GM19023 (cell line): ENCODE results near the gene ZNF609.
"Not testable (repeated sequence)": the region's sequence is repeated elsewhere in the genome, so short reads cannot be mapped to it uniquely, and the experiment has no call there.

Experiments used
- ATAC-seq: cut with Tn5 transposase; IDR thresholded peaks from one replicate; pipeline ENCODE4 v1.9.1; 2021; ENCODE audit warnings: mild to moderate bottlenecking, moderate library complexity; ENCODE audit not compliant: unreplicated experiment

The ZNF609 gene

GRCh38 chr15:64580696-64581407 is 120.5 kb downstream of the ZNF609 start:
- ATAC-seq = no peak

GRCh38 chr15:64581408-64581761 is 121.0 kb downstream of the ZNF609 start:
- ATAC-seq = no peak

GRCh38 chr15:64582202-64582601 is 121.8 kb downstream of the ZNF609 start:
- no peak for ATAC-seq

DNA sequence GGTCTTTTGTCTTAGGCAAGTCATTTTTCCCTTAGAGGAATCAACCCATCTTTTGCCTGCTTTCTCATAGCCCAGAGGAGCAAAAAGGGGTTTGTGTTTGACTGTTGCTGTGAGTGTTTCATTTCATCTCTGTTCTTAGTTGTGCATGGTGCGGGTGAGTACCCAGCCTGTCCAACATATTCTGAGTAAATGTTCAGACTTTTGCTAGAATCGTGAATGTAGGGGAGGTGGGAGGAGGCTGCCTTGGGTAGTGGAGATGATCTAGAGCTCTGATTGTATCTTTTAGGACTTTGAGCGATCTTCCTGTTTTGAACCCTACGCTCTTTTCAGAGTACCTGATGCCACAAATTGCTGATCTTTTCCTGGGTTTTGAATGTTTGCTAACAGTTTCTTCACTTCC is 123.1 kb downstream of the ZNF609 start:
- ATAC-seq = no peak

DNA sequence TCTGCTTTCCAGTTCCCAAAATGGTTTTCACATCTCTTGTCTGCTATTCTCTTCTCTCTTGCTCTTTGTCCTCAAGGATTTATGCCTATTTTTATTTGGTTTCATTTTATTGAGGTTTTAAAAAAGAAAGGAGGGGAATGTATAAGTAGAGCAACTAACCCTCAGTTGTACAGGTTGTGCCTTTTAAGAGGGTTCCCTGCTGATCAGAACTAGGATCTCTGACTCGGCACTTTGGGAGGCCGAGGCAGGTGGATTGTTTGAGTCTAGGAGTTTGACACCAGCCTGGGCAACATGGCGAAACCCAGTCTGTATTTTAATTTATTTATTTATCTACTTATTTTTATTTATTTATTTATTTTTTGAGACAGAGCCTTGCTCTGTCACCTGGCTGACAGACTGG is 123.6 kb downstream of the ZNF609 start:
- ATAC-seq = no peak

DNA sequence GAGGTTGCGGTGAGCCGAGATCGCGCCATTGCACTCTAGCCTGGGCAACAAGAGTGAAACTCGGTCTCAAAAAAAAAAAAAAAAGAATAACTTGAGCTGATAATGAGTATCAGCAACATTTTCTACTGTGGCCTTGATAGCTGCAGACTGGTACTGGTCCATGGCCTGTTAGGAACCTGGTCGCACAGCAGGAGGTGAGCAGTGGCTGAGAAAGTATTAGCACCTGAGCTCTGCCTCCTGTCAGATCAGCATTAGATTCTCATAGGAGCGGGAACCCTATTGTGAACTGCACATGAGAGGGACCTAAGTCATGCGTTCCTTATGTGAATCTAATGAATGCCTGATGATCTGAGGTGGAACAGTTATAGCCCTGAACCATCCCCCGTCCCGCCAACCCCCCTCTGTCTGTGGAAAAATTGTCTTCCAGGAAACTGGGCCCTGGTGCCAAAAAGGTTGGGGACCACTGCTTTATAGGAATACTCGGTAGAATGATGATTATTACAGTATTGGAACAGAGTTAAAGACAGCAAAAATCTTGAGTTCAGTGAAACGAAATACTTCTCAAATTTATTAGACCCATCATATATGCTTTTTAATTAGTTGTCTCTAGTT is 126.0 kb downstream of the ZNF609 start:
- no peak for ATAC-seq

DNA sequence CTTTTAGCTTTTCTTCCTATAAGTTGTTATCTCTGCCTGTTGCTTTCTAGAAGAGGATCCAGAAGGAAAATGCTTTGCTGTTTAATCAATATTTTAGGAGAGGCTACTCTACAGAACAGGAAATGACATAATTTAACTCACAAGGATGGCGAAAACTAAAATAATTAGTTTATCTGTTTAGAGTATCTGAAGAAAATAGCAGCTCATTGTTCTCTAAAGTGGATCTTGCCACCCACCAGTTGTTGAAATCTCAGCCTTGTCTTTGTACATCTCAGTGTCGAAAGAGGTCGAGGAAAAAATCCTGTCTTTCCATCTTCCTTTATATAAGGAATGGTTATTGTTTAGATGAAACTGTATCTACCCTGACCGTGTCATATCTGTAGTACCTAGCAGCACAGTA is 126.6 kb downstream of the ZNF609 start:
- no peak for ATAC-seq

- ATAC-seq = no peak
Measured at GRCh38 chr15:64589435-64590084, 129.2 kb downstream of the ZNF609 start.

- ATAC-seq = not testable (repeated sequence)
Measured at GRCh38 chr15:64592845-64593244, 132.5 kb downstream of the ZNF609 start.

GRCh38 chr15:64596701-64597476 is 136.5 kb downstream of the ZNF609 start:
- no peak for ATAC-seq

DNA sequence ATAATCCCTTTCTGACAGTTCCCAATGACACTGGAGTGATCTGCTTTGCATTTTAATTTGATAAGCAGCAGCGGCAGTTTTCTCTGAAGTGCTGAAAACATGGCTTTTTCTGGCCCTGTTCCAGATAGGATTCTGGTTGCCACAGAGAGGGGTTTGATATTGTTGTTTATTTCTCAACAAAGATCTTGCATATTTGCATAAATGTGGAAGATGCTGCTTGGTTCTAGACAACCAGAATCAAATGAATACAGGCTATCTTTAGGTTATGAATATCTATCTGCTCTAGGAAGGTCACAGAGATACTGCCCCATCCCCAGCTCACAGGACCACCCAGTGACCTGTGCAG is 137.1 kb downstream of the ZNF609 start:
- no peak for ATAC-seq

- no peak for ATAC-seq
Measured at GRCh38 chr15:64599226-64599625, 138.8 kb downstream of the ZNF609 start.

DNA sequence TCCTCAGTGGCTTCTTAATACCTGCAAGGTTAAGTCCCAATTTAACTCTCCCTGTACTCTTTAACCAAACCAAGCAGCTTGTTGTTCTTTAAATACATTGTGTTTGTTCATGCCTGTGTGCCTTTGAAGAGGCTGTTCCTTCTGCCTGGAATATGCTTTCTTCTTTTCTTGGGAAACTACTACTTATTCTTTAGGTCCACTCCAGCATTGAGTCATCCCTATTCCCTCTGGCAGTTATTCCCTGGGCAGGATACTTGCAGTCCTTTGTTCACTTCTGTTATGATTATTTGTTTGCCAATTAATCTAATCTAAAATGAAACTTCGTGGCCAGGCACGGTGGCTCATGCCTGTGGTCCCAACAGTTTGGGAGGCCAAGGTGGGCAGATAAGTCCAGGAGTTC is 139.3 kb downstream of the ZNF609 start:
- ATAC-seq = no peak

DNA sequence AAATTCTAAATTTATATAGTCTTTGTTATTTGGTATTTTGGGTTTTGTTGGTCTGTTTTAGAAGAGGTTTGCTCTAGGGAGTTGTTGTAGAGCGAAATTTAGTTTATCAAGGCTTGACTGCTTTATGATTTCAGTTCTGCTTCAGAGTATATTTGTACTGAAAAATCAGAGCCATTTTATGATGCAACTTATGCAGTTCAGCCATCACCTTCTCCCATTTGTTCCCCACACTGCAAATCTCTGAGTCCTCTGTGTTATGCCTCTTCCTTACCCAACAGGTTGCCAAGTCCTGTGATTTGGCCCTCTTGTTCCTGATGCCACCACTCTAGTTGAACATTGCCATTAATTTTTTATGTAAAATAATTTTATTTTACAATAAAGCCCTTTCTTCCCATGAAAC is 140.4 kb downstream of the ZNF609 start:
- ATAC-seq = no peak

DNA sequence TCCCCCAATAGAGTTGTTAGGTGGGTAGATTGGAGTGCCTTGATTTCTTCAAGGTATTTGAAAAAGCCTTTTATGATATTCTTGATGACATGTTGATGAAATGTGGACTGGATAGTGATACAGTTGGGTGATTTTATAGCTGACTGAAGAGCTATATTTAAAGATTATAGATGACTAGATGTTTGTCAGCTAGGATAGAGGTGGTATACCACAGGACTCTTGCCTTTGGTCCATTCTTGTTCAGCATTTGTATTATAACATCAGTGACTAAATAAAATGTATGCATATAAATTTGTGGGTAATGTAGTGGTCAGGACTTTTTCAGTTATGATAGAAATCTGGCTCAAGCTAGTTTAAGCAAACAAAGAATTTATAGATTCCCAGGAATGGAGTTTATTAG is 143.9 kb downstream of the ZNF609 start:
- no peak for ATAC-seq

- not testable (repeated sequence) for ATAC-seq
Measured at GRCh38 chr15:64607416-64607815, 147.0 kb downstream of the ZNF609 start.

- ATAC-seq = no peak
Measured at GRCh38 chr15:64610257-64610919, 150.0 kb downstream of the ZNF609 start.

- ATAC-seq = no peak
Measured at GRCh38 chr15:64611085-64611725, 150.8 kb downstream of the ZNF609 start.

DNA sequence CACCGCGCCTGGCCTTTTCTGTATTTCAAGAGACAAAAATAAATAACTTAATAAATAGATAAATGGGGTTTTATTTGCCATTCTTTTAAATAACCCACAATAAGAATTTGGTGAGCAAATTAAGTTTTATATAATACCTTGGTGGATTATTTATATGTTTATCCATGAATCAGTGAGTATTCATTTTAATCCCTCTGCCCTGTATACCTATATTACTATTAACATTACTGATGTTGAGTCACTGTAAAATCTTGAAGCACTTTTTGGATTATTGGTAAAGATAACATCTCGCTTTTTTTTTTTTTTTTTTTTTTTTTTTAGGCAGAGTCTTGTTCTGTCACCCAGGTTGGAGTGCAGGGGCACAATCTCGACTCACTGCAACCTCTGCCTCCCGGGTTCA is 154.1 kb downstream of the ZNF609 start:
- no peak for ATAC-seq

GRCh38 chr15:64617727-64618126 is 157.3 kb downstream of the ZNF609 start:
- ATAC-seq = no peak

- ATAC-seq = no peak
Measured at GRCh38 chr15:64618138-64618537, 157.8 kb downstream of the ZNF609 start.
